GM18858 (cell line): ENCODE measurements around the gene FLNB.

Experiments used
- ATAC-seq: cut with Tn5 transposase; IDR thresholded peaks from one replicate; pipeline ENCODE4 v1.9.1; 2021; ENCODE audit not compliant: unreplicated experiment

Gene FLNB

GRCh38 chr3:58130591-58130990 is 122.4 kb downstream of the FLNB start:
- ATAC-seq, result no peak

GRCh38 chr3:58131101-58131825 is 123.0 kb downstream of the FLNB start:
- ATAC-seq, result no peak

GRCh38 chr3:58132850-58133249 is 124.6 kb downstream of the FLNB start:
- no peak for ATAC-seq

- no peak for ATAC-seq
Observed at GRCh38 chr3:58134468-58134867, 126.2 kb downstream of the FLNB start.

GRCh38 chr3:58135712-58136543 is 127.7 kb downstream of the FLNB start:
- no peak for ATAC-seq

- ATAC-seq, result no peak
Observed at GRCh38 chr3:58137306-58137705, 129.1 kb downstream of the FLNB start.

GRCh38 chr3:58141766-58142345 is 133.6 kb downstream of the FLNB start:
- ATAC-seq, result no peak

- no peak for ATAC-seq
Observed at GRCh38 chr3:58143417-58144055, 135.3 kb downstream of the FLNB start.

- ATAC-seq, result no peak
Observed at GRCh38 chr3:58144478-58145325, 136.5 kb downstream of the FLNB start.

GRCh38 chr3:58148049-58148448 is 139.8 kb downstream of the FLNB start:
- ATAC-seq, result no peak

- no peak for ATAC-seq
Observed at GRCh38 chr3:58150130-58150809, 142.0 kb downstream of the FLNB start.

- ATAC-seq, result no peak
Observed at GRCh38 chr3:58150810-58151199, 142.6 kb downstream of the FLNB start.

- no peak for ATAC-seq
Observed at GRCh38 chr3:58151637-58152036, 143.4 kb downstream of the FLNB start.

GRCh38 chr3:58152225-58153015 is 144.2 kb downstream of the FLNB start:
- ATAC-seq, result no peak

GRCh38 chr3:58153371-58153770 is 145.1 kb downstream of the FLNB start:
- ATAC-seq, result no peak

- ATAC-seq, result no peak
Observed at GRCh38 chr3:58154626-58155449, 146.6 kb downstream of the FLNB start.

- no peak for ATAC-seq
Observed at GRCh38 chr3:58155838-58156237, 147.6 kb downstream of the FLNB start.

- ATAC-seq, result no peak
Observed at GRCh38 chr3:58157700-58158099, 149.5 kb downstream of the FLNB start.
